Measurements from ENCODE around the gene PSPC1.

DNA sequence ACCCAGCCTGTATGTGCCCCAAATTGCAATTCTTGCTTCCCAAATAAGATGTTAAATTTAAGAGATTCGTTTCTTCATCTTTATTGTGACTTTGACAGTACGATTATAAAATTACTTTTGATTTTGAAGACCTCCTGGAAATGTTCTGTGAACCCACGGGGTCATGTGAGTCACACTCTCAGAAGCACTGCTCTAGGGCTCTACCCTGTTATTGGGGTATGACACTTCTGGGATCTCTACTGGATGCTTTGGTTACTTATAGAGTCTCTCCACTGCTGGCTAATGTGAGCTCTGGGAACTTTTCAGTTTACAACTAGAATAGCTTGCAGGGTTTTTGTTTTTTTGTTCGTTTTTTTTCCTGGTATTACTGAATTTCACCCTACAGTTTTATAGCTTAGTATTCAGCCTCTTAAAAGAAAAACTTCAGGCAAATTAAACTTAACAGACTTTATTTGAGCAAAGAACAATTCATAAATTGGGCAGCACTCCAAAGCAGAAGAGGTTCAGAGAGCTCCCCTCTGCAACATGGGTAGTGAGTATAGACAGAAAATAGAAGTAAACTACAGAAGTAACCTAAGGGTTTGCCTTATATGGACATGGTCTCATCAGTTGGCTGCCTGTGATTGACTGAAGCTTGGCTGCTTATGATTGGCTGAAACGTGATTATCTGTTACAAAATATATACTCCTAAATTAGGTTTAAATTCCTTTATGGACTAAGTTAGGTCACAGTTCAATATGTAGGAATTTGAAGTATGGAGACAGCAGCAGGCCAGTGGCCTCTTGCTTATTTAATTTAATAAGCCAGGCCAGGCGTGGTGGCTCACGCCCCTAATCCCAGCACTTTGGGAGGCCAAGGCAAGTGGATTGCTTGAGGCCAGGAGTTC lies 28.5 kb upstream of the PSPC1 start:
- TF ChIP-seq, protein P1, sequence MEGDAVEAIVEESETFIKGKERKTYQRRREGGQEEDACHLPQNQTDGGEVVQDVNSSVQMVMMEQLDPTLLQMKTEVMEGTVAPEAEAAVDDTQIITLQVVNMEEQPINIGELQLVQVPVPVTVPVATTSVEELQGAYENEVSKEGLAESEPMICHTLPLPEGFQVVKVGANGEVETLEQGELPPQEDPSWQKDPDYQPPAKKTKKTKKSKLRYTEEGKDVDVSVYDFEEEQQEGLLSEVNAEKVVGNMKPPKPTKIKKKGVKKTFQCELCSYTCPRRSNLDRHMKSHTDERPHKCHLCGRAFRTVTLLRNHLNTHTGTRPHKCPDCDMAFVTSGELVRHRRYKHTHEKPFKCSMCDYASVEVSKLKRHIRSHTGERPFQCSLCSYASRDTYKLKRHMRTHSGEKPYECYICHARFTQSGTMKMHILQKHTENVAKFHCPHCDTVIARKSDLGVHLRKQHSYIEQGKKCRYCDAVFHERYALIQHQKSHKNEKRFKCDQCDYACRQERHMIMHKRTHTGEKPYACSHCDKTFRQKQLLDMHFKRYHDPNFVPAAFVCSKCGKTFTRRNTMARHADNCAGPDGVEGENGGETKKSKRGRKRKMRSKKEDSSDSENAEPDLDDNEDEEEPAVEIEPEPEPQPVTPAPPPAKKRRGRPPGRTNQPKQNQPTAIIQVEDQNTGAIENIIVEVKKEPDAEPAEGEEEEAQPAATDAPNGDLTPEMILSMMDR (IDR thresholded peaks at IDR 0.05), result no peak
- no peak for TF ChIP-seq POLR2A (IDR thresholded peaks at IDR 0.05)
- TF ChIP-seq POLR2AphosphoS5 (IDR thresholded peaks at IDR 0.05), result no peak

Data from breast epithelium (tissue), 3 donors.